OCI-LY7 (cell line): Measurements from ENCODE around the gene UBN1. TPM values are rescaled to one million over a fixed set of nuclear protein-coding genes. Genes with fewer than 3 reads are reported as not detected.

Source experiments
- BruUV-seq: library from RNA; stranded (reverse); fragments of 400-500 nt; replicated peaks from 2 replicates; lab custom pipeline; 2021; lab: Mats Ljungman, UMichigan
- CTCF ChIA-PET: fragments of 300-600 bp; sonication (Branson Sonifier 250); formaldehyde crosslinking; loops from one replicate; lab custom pipeline; 2022; ENCODE audit warnings: antibody characterized with exemption; ENCODE audit not compliant: unreplicated experiment; lab: Charles Lee
- POLR2A ChIA-PET: fragments of 300-600 bp; sonication (Branson Sonifier 250); formaldehyde crosslinking; loops from one replicate; lab custom pipeline; 2022; ENCODE audit warnings: antibody characterized with exemption; lab: Charles Lee
- DNase-seq: peaks from one replicate; pipeline ENCODE4 v3.0.0-alpha.2; 2015; ENCODE audit warnings: low spot score
- H2AFZ ChIP-seq: fragments of 200-600 bp; sonication (generic), shearing (Covaris generic); 2 replicates; pipeline ENCODE4 v1.6.1; 2014; ENCODE audit warnings: mild to moderate bottlenecking, antibody characterized with exemption, low read length, moderate library complexity
- H3K27ac ChIP-seq: fragments of 200-600 bp; sonication (generic); 2 replicates; pipeline ENCODE4 v1.5.1; 2014; ENCODE audit warnings: mixed run types, low read depth, mild to moderate bottlenecking, moderate library complexity, low read length, inconsistent platforms; ENCODE audit not compliant: poor library complexity, severe bottlenecking
- H3K36me3 ChIP-seq: fragments of 200-600 bp; sonication (generic); 2 replicates; pipeline ENCODE4 v1.6.1; 2014; ENCODE audit warnings: mild to moderate bottlenecking, antibody characterized with exemption, low read length, moderate library complexity, mixed read lengths; ENCODE audit not compliant: insufficient read depth
- H3K4me1 ChIP-seq: fragments of 200-600 bp; sonication (generic); 2 replicates; pipeline ENCODE4 v1.5.1; 2014; ENCODE audit warnings: mild to moderate bottlenecking, low read length; ENCODE audit not compliant: insufficient read depth, poor library complexity, severe bottlenecking
- H3K4me2 ChIP-seq: fragments of 200-600 bp; sonication (generic); 2 replicates; pipeline ENCODE4 v1.6.1; 2014; ENCODE audit warnings: mild to moderate bottlenecking, low read length
- H3K4me3 ChIP-seq: fragments of 200-600 bp; sonication (generic); 2 replicates; pipeline ENCODE4 v1.5.1; 2014; ENCODE audit warnings: mild to moderate bottlenecking, low read depth, low read length; ENCODE audit not compliant: poor library complexity, severe bottlenecking
- H3K79me2 ChIP-seq: fragments of 200-600 bp; sonication (generic); 2 replicates; pipeline ENCODE4 v1.6.1; 2016; ENCODE audit warnings: low read depth, mild to moderate bottlenecking, low read length, moderate library complexity, mixed read lengths; ENCODE audit not compliant: insufficient read depth
- H3K9me2 ChIP-seq: fragments of 200-600 bp; sonication (generic); 2 replicates; pipeline ENCODE4 v1.6.1; 2016; ENCODE audit warnings: mild to moderate bottlenecking, low read length, mixed read lengths; ENCODE audit not compliant: insufficient read depth
- H3K9me3 ChIP-seq: fragments of 200-600 bp; sonication (generic); 2 replicates; pipeline ENCODE4 v1.6.1; 2014; ENCODE audit warnings: mild to moderate bottlenecking, mixed run types, low read length, mixed read lengths
- H4K20me1 ChIP-seq: fragments of 200-600 bp; sonication (generic); 2 replicates; pipeline ENCODE4 v1.6.1; 2014; ENCODE audit warnings: mild to moderate bottlenecking, antibody characterized with exemption, low read length, moderate library complexity, mixed read lengths; ENCODE audit not compliant: insufficient read depth
- CTCF ChIP-seq: fragments of 200-600 bp; sonication (generic); conservative IDR thresholded peaks from 2 replicates; pipeline ENCODE4 v1.5.1; 2014; ENCODE audit warnings: mild to moderate bottlenecking, antibody characterized with exemption, low read length, moderate library complexity, mixed read lengths
- EZH2phosphoT487 ChIP-seq: fragments of 200-600 bp; sonication (generic); IDR thresholded peaks from 2 replicates; pipeline ENCODE4 v1.6.1; 2018; ENCODE audit warnings: low read depth, borderline replicate concordance, mild to moderate bottlenecking, mixed run types, antibody characterized with exemption, low read length, moderate library complexity, mixed read lengths
- intact Hi-C: fragments of 100-400 bp; cut with micrococcal nuclease; formaldehyde crosslinking; loops from one replicate; pipeline ENCODE4 v1.10.0; 2022; ENCODE audit not compliant: unreplicated experiment
- total RNA-seq, 2 experiments: library from RNA; depleted of rRNA in 1 of 2; stranded (reverse); fragments of >200 nt in 1 of 2; shearing (Covaris generic) in 1 of 2; gene quantifications; 2 replicates each; pipeline ENCODE4 v1.2.3, GENCODE V29; 2014 to 2022

Gene UBN1
- total RNA-seq, 2 experiments from 2014 or later = 37.2 to 53.0 TPM

GRCh38 chr16:4897328-4897727 lies 50.0 kb downstream of the UBN1 start:
- Histone ChIP-seq H4K20me1 (no peaks in the 10 kb centered on the region), H3K79me2 (no peaks in the 10 kb centered on the region), H3K4me2 (no peak overlapping the region), H3K4me1 (no peaks in the 10 kb centered on the region), H2AFZ (no peak overlapping the region), H3K36me3 (no peaks in the 10 kb centered on the region), H3K9me3 (no peaks in the 10 kb centered on the region), H3K27ac (no peak overlapping the region), H3K9me2 (no peaks in the 10 kb centered on the region), H3K4me3 (no peak overlapping the region)
- TF ChIP-seq CTCF = no peak
- TF ChIP-seq EZH2phosphoT487 = no peak
- POLR2A ChIA-PET = no interaction called here
- CTCF ChIA-PET = no interaction called here
- no peak for DNase-seq
- intact Hi-C loops = no loop called here
- no TSS peak for BruUV-seq

- no peak overlapping the region for H3K4me2 ChIP-seq
- no peak overlapping the region for H2AFZ ChIP-seq
- no TSS peak for BruUV-seq
- no peak overlapping the region for H3K4me3 ChIP-seq
- DNase-seq = no peak
- TF ChIP-seq EZH2phosphoT487 (no peak), CTCF (no peak)
- no peaks in the 10 kb centered on the region for H3K36me3 ChIP-seq
- H3K27ac ChIP-seq = no peak overlapping the region
- CTCF ChIA-PET = no interaction called here
- no peaks in the 10 kb centered on the region for H3K79me2 ChIP-seq
- no peaks in the 10 kb centered on the region for H3K4me1 ChIP-seq
- H3K9me3 ChIP-seq = no peaks in the 10 kb centered on the region
- POLR2A ChIA-PET = interaction anchor here (0.6 kb wide), 1 partner anchor 19 kb away, joined by 4 read pairs; no protein-coding TSS in a partner anchor
- intact Hi-C loops = no loop called here
- no peaks in the 10 kb centered on the region for H4K20me1 ChIP-seq
- no peaks in the 10 kb centered on the region for H3K9me2 ChIP-seq
These were observed 51.7 kb downstream of the UBN1 start for GRCh38 chr16:4898811-4899473.

- Histone ChIP-seq H3K79me2 (no peaks in the 10 kb centered on the region), H3K9me2 (no peaks in the 10 kb centered on the region), H3K4me3 (no peak overlapping the region), H4K20me1 (no peaks in the 10 kb centered on the region), H3K4me2 (no peak overlapping the region), H2AFZ (no peak overlapping the region), H3K36me3 (no peaks in the 10 kb centered on the region), H3K9me3 (no peaks in the 10 kb centered on the region), H3K27ac (no peak overlapping the region), H3K4me1 (no peaks in the 10 kb centered on the region)
- no peak for DNase-seq
- TF ChIP-seq EZH2phosphoT487 (no peak), CTCF (no peak)
- intact Hi-C loops = no loop called here
- ChIA-PET POLR2A (interaction anchor here (0.6 kb wide), 1 partner anchor 19 kb away, joined by 4 read pairs; no protein-coding TSS in a partner anchor), CTCF (no interaction called here)
- BruUV-seq = no TSS peak
These were observed 52.2 kb downstream of the UBN1 start for GRCh38 chr16:4899474-4899846.
